ENCODE data around the gene CLRN3.

DNA sequence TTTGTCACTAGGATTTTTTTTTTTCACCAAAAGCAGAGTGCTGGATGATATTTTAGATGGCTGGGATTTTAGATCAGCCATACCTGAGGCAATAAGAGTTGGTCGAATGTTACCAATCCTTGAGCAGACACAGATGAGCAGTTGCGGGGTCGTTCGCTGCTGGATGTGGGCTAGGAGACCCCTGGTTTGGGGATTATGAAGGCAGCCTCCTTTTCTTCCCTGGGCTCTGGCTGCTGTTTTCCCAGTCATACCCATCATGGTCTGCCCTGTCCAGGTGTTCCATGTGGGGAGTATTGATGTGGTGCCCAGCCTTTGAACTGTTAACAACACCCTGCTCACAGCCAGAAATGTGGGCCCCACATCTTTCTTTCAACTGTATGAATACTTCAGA lies 19.1 kb upstream of the CLRN3 start:
- TF ChIP-seq CTCF (IDR thresholded peaks at IDR 0.05) (no peak), POLR2A (IDR thresholded peaks at IDR 0.05) (no peak)
